Astrocyte of the spinal cord (primary cell): ENCODE measurements around the gene ABTB2.
A peak's percentile ranks its signal among the peaks of the same experiment; 100 is the strongest.

Experiments used
- DNase-seq: peaks from one replicate; pipeline ENCODE4 v3.0.0; 2011; ENCODE audit warnings: low read depth, low spot score
- H3K4me3 ChIP-seq: 2 replicates; pipeline ENCODE4 v1.5.1; 2011; ENCODE audit warnings: low read depth, mild to moderate bottlenecking, low read length, moderate library complexity
- in situ Hi-C: cut with HindIII; loops from 2 replicates; pipeline ENCODE4 v1.10.0; 2017; ENCODE audit warnings: low sequenced_read_pairs
- TF ChIP-seq, protein P1 (sequence below): IDR thresholded peaks from 2 replicates; pipeline ENCODE4 v1.5.1; 2012; ENCODE audit warnings: low read depth, mild to moderate bottlenecking, low read length, inconsistent platforms

The ABTB2 gene

GRCh38 chr11:34351051-34351450 is 6.8 kb downstream of the ABTB2 start:
- H3K4me3 ChIP-seq: no peak overlapping the region
- no peak for DNase-seq
- in situ Hi-C loops: no loop called here
- TF ChIP-seq, protein P1, sequence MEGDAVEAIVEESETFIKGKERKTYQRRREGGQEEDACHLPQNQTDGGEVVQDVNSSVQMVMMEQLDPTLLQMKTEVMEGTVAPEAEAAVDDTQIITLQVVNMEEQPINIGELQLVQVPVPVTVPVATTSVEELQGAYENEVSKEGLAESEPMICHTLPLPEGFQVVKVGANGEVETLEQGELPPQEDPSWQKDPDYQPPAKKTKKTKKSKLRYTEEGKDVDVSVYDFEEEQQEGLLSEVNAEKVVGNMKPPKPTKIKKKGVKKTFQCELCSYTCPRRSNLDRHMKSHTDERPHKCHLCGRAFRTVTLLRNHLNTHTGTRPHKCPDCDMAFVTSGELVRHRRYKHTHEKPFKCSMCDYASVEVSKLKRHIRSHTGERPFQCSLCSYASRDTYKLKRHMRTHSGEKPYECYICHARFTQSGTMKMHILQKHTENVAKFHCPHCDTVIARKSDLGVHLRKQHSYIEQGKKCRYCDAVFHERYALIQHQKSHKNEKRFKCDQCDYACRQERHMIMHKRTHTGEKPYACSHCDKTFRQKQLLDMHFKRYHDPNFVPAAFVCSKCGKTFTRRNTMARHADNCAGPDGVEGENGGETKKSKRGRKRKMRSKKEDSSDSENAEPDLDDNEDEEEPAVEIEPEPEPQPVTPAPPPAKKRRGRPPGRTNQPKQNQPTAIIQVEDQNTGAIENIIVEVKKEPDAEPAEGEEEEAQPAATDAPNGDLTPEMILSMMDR: no peak

DNA sequence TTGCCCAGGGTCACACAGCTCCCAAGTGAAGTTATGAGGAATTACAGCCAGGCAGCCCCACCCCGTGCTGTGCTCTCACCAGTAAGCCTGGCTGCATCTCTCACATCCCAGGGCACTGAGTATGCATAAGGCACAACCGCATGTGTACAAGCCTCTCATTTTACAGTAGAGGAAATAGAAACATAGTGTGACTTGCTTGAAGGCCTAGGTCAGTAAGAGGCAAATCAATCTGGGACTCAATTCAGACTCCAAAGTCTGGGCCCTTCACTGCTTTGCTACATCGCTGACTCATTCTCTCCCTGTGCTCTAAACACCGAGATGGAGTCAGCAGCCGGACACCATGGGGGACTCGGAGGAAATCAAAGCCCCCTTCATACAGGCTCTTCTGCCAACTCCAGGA is 7.9 kb downstream of the ABTB2 start:
- no peak overlapping the region for H3K4me3 ChIP-seq
- DNase-seq: peak; percentile 48
- TF ChIP-seq, protein P1: no peak
- in situ Hi-C loops: no loop called here

- TF ChIP-seq, protein P1: no peak
- H3K4me3 ChIP-seq: no peak overlapping the region
- in situ Hi-C loops: no loop called here
- no peak for DNase-seq
These were observed 8.9 kb downstream of the ABTB2 start for GRCh38 chr11:34348919-34349318.

- TF ChIP-seq, protein P1: no peak
- no peak for DNase-seq
- in situ Hi-C loops: no loop called here
- H3K4me3 ChIP-seq: no peak overlapping the region
These were observed 9.7 kb downstream of the ABTB2 start for GRCh38 chr11:34348096-34348495.

GRCh38 chr11:34346551-34346950 is 11.3 kb downstream of the ABTB2 start:
- H3K4me3 ChIP-seq: no peak overlapping the region
- in situ Hi-C loops: no loop called here
- no peak for DNase-seq
- TF ChIP-seq, protein P1: no peak

GRCh38 chr11:34345991-34346480 is 11.8 kb downstream of the ABTB2 start:
- DNase-seq: peak; percentile 25
- TF ChIP-seq, protein P1: no peak
- H3K4me3 ChIP-seq: no peak overlapping the region
- in situ Hi-C loops: no loop called here

- in situ Hi-C loops: no loop called here
- no peak overlapping the region for H3K4me3 ChIP-seq
- TF ChIP-seq, protein P1: no peak
These were observed 12.3 kb downstream of the ABTB2 start for GRCh38 chr11:34345540-34345876.

More at GRCh38 chr11:34345540-34345876, 12.3 kb downstream of the ABTB2 start:
- DNase-seq: no peak
